Vagina (tissue), 2 donors: ENCODE measurements around the gene MINDY4. TPM values are rescaled to one million over a fixed set of nuclear protein-coding genes. Genes with fewer than 3 reads are reported as not detected.
A peak's percentile ranks its signal among the peaks of the same experiment; 100 is the strongest.

Experiments used
- DNase-seq, 2 donors: peaks; one replicate each; pipeline ENCODE4 v3.0.0-alpha.2; 2017; ENCODE audit errors: extremely low spot score in 2 of 2
- H3K27ac ChIP-seq: fragments of 200-600 bp; sonication (generic); one replicate; pipeline ENCODE4 v1.5.1; 2019
- H3K27me3 ChIP-seq: fragments of 200-600 bp; sonication (generic); one replicate; pipeline ENCODE4 v1.5.1; 2019
- H3K36me3 ChIP-seq, 2 donors: fragments of 200-600 bp; sonication (generic); one replicate each; pipeline ENCODE4 v1.5.1; 2017 to 2019
- H3K4me1 ChIP-seq: fragments of 200-600 bp; sonication (generic); one replicate; pipeline ENCODE4 v1.5.1; 2019
- H3K4me3 ChIP-seq, 2 donors: fragments of 200-600 bp; sonication (generic); 1 replicate in 1 of 2; 2 replicates in 1 of 2; pipeline ENCODE4 v1.5.1; 2016 to 2019
- H3K9me3 ChIP-seq: fragments of 200-600 bp; sonication (generic); one replicate; pipeline ENCODE4 v1.5.1; 2019
- POLR2A ChIP-seq, 2 donors: fragments of 450-650 bp; IDR thresholded peaks; one replicate each; pipeline ENCODE4 v1.6.1; 2017; ENCODE audit warnings: antibody characterized with exemption in 2 of 2, mild to moderate bottlenecking in 2 of 2, moderate library complexity in 2 of 2
- POLR2AphosphoS5 ChIP-seq, 2 donors: sonication (generic); formaldehyde crosslinking; IDR thresholded peaks; one replicate each; pipeline ENCODE4 v1.9.0; 2017; ENCODE audit warnings: antibody characterized with exemption in 2 of 2, mild to moderate bottlenecking in 2 of 2, low read depth in 1 of 2; ENCODE audit not compliant: insufficient read depth in 1 of 2
- intact Hi-C: fragments of 100-400 bp; cut with DNase I; formaldehyde crosslinking; loops from one replicate; pipeline ENCODE4 v1.15.1; 2023
- total RNA-seq: library from RNA; depleted of rRNA; stranded (reverse); fragments of >200 nt; gene quantifications from one replicate; pipeline ENCODE4 v1.2.3, GENCODE V29; 2016
- TF ChIP-seq, protein P1 (sequence below), 3 experiments: fragments of 450-650 bp in 2 of 3; fragments of 200-600 bp in 1 of 3; sonication (generic) in 1 of 3; IDR thresholded peaks; one replicate each; pipeline ENCODE4 v1.5.1; 2017 to 2019; ENCODE audit warnings: antibody characterized with exemption in 3 of 3, mild to moderate bottlenecking in 2 of 3, moderate library complexity in 2 of 3

Gene MINDY4
- total RNA-seq, 1 donor from 2014 or later, result 10.3 TPM

DNA sequence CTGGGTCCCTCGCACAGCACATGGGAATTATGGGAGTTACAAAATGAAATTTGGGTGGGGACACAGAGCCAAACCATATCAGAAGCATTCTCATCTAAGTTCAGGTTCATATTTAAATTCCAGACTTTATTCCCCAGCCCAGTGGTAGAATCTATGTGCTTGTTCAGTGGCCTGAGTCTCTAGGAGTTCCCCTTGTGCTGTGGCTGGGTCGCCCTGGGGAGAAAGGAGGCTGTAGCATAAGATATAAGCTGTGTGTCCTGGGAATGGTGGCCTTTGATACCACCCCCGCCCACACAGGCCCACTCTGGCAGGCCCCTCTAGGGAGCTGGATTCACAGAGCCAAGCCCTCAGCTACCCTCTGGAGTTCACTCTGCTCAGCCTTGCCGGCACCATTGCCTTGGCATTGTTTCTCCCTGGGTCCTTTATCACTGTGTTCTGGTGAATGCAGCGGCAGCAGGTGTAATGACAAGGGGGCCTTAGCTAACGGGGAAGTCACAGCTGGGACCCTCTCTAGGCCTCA, 64.2 kb downstream of the MINDY4 start:
- Histone ChIP-seq H3K27me3 (no peaks in the 10 kb centered on the region), H3K9me3 (no peaks in the 10 kb centered on the region), H3K27ac (no peak overlapping the region), H3K4me1 (no peaks in the 10 kb centered on the region), H3K4me3 (no peak overlapping the region), H3K36me3 (no peaks in the 10 kb centered on the region)
- no peak for TF ChIP-seq POLR2A (IDR thresholded peaks at IDR 0.05)
- TF ChIP-seq, protein P1, sequence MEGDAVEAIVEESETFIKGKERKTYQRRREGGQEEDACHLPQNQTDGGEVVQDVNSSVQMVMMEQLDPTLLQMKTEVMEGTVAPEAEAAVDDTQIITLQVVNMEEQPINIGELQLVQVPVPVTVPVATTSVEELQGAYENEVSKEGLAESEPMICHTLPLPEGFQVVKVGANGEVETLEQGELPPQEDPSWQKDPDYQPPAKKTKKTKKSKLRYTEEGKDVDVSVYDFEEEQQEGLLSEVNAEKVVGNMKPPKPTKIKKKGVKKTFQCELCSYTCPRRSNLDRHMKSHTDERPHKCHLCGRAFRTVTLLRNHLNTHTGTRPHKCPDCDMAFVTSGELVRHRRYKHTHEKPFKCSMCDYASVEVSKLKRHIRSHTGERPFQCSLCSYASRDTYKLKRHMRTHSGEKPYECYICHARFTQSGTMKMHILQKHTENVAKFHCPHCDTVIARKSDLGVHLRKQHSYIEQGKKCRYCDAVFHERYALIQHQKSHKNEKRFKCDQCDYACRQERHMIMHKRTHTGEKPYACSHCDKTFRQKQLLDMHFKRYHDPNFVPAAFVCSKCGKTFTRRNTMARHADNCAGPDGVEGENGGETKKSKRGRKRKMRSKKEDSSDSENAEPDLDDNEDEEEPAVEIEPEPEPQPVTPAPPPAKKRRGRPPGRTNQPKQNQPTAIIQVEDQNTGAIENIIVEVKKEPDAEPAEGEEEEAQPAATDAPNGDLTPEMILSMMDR (IDR thresholded peaks at IDR 0.05), result no peak
- no peak for TF ChIP-seq POLR2AphosphoS5 (IDR thresholded peaks at IDR 0.05; ENCODE audit: insufficient read depth in 1 of 2, low read depth in 1 of 2)
- DNase-seq, result peak; percentile 52 to 62
- intact Hi-C loops, result no loop called here

DNA sequence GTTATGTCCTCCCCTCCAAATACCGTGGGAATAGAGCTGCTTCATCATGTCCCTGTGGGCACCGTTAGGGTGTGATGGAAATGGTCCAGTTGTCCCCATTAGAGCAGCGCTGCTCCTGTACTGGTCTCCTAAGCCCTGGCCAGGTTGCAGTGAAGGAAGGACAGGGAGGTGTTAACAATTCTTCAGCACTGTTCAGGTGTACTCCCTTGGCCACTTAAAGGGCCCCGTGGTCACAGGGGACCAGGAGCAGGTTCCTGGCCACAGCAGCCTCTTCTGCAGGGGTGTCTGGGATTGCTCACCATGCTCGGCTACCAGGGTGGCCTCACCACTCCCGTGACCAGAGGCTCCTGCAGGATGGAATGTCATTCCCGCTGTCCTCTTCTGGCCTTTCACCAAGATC, 65.8 kb downstream of the MINDY4 start:
- Histone ChIP-seq H3K36me3 (no peaks in the 10 kb centered on the region), H3K4me3 (no peak overlapping the region), H3K27me3 (no peaks in the 10 kb centered on the region), H3K4me1 (no peaks in the 10 kb centered on the region), H3K27ac (no peak overlapping the region), H3K9me3 (no peaks in the 10 kb centered on the region)
- TF ChIP-seq POLR2AphosphoS5 (IDR thresholded peaks at IDR 0.05; ENCODE audit: insufficient read depth in 1 of 2, low read depth in 1 of 2) (no peak), POLR2A (IDR thresholded peaks at IDR 0.05) (no peak)
- TF ChIP-seq, protein P1 (IDR thresholded peaks at IDR 0.05), result no peak
- DNase-seq, result peak; percentile 58 to 70
- intact Hi-C loops, result no loop called here

GRCh38 chr7:30837581-30837980, 66.4 kb downstream of the MINDY4 start:
- H3K27ac ChIP-seq, result no peak overlapping the region
- DNase-seq, result peak; percentile 40 to 67
- intact Hi-C loops, result no loop called here
- TF ChIP-seq, protein P1 (IDR thresholded peaks at IDR 0.05), result no peak
- TF ChIP-seq POLR2AphosphoS5 (IDR thresholded peaks at IDR 0.05; ENCODE audit: insufficient read depth in 1 of 2, low read depth in 1 of 2), result no peak
- no peak for TF ChIP-seq POLR2A (IDR thresholded peaks at IDR 0.05)
- H3K27me3 ChIP-seq, result no peaks in the 10 kb centered on the region
- H3K4me1 ChIP-seq, result no peaks in the 10 kb centered on the region
- H3K36me3 ChIP-seq, result no peaks in the 10 kb centered on the region
- H3K9me3 ChIP-seq, result no peaks in the 10 kb centered on the region
- no peak overlapping the region for H3K4me3 ChIP-seq

GRCh38 chr7:30838008-30838407, 66.8 kb downstream of the MINDY4 start:
- Histone ChIP-seq H3K9me3 (no peaks in the 10 kb centered on the region), H3K27me3 (no peaks in the 10 kb centered on the region), H3K4me1 (peaks cover 3% of the 10 kb centered on the region), H3K36me3 (no peaks in the 10 kb centered on the region), H3K4me3 (no peak overlapping the region), H3K27ac (no peak overlapping the region)
- intact Hi-C loops, result no loop called here
- DNase-seq, result peak in 1 of 2 donors; percentile 67
- TF ChIP-seq POLR2A (IDR thresholded peaks at IDR 0.05) (no peak), POLR2AphosphoS5 (IDR thresholded peaks at IDR 0.05; ENCODE audit: insufficient read depth in 1 of 2, low read depth in 1 of 2) (no peak)
- TF ChIP-seq, protein P1 (IDR thresholded peaks at IDR 0.05), result no peak

- Histone ChIP-seq H3K36me3 (no peaks in the 10 kb centered on the region), H3K27ac (no peak overlapping the region), H3K4me3 (no peak overlapping the region), H3K4me1 (peaks cover 24% of the 10 kb centered on the region), H3K9me3 (no peaks in the 10 kb centered on the region), H3K27me3 (no peaks in the 10 kb centered on the region)
- intact Hi-C loops, result no loop called here
- peak in 1 of 2 donors; percentile 74 for DNase-seq
- TF ChIP-seq POLR2AphosphoS5 (IDR thresholded peaks at IDR 0.05; ENCODE audit: insufficient read depth in 1 of 2, low read depth in 1 of 2), result no peak
- no peak for TF ChIP-seq POLR2A (IDR thresholded peaks at IDR 0.05)
- TF ChIP-seq, protein P1 (IDR thresholded peaks at IDR 0.05), result no peak
Measured at GRCh38 chr7:30840141-30841024, 69.2 kb downstream of the MINDY4 start.
